Astrocyte (in vitro differentiated cells and primary cell): Measurements from ENCODE around the gene KCNMB2.

Experiments
- EZH2 ChIP-seq: IDR thresholded peaks from 2 replicates; pipeline ENCODE4 v1.6.1; 2012; ENCODE audit warnings: mild to moderate bottlenecking, low read length, inconsistent platforms; ENCODE audit not compliant: insufficient read depth
- TF ChIP-seq, protein P1 (sequence below): IDR thresholded peaks from 2 replicates; pipeline ENCODE4 v1.5.1; 2011; ENCODE audit warnings: low read depth, mild to moderate bottlenecking, inconsistent platforms, low read length, moderate library complexity; ENCODE audit not compliant: insufficient read depth

DNA sequence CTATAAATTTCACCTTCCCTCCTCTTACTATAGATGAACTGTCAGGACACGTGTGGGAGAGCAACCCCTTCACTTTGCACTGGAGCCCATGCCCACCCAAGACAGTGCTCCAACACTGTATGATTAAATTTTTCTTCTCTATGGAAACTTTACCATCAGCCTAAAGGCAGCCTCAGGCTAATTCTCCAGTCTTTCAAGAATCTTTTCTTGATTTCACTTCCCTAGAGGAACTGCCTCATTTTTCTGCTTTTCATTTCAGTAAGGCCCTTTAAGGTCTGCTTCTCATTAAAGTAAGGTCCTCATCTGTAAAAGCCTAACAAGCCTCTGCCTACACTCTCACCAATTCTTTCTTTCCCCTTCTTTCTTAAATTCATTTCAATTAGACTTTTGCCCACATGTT, 137.3 kb downstream of the KCNMB2 start:
- TF ChIP-seq, protein P1, sequence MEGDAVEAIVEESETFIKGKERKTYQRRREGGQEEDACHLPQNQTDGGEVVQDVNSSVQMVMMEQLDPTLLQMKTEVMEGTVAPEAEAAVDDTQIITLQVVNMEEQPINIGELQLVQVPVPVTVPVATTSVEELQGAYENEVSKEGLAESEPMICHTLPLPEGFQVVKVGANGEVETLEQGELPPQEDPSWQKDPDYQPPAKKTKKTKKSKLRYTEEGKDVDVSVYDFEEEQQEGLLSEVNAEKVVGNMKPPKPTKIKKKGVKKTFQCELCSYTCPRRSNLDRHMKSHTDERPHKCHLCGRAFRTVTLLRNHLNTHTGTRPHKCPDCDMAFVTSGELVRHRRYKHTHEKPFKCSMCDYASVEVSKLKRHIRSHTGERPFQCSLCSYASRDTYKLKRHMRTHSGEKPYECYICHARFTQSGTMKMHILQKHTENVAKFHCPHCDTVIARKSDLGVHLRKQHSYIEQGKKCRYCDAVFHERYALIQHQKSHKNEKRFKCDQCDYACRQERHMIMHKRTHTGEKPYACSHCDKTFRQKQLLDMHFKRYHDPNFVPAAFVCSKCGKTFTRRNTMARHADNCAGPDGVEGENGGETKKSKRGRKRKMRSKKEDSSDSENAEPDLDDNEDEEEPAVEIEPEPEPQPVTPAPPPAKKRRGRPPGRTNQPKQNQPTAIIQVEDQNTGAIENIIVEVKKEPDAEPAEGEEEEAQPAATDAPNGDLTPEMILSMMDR: no peak
- TF ChIP-seq EZH2: no peak
